Activated naive CD4-positive, alpha-beta T cell (primary cell): Measurements from ENCODE around the gene TRAPPC5.
A peak's percentile ranks its signal among the peaks of the same experiment; 100 is the strongest.

Experiments
- DNase-seq, 4 experiments: peaks; one replicate each; lab custom pipeline; 2025; lab: John Stamatoyannopoulos, UW

TRAPPC5 gene

GRCh38 chr19:7676376-7676775, 4.3 kb upstream of the TRAPPC5 start:
- no peak for DNase-seq

GRCh38 chr19:7676854-7677253, 3.8 kb upstream of the TRAPPC5 start, which contains the start of gene MCEMP1:
MCEMP1 (plus strand) TSS chr19:7677090; CDS start chr19:7677121, 31 bp downstream.
- no peak for DNase-seq

GRCh38 chr19:7677669-7678311, 2.8 kb upstream of the TRAPPC5 start:
- DNase-seq: no peak

- DNase-seq: peak; percentile 26 to 53 (median 38)
These were observed 1.5 kb upstream of the TRAPPC5 start for GRCh38 chr19:7678971-7679751.

GRCh38 chr19:7679771-7680605, 645 bp upstream of the TRAPPC5 start:
- DNase-seq: no peak

- DNase-seq: peak; percentile 43 to 73 (median 64)
These were observed 924 bp downstream of the TRAPPC5 start for GRCh38 chr19:7681340-7682174.

GRCh38 chr19:7682175-7682855, 1.7 kb downstream of the TRAPPC5 start:
- DNase-seq: no peak

GRCh38 chr19:7685546-7686445, 5.2 kb downstream of the TRAPPC5 start:
- no peak for DNase-seq

GRCh38 chr19:7687177-7687576, 6.5 kb downstream of the TRAPPC5 start:
- DNase-seq: no peak

- DNase-seq: no peak
These were observed 8.5 kb downstream of the TRAPPC5 start for GRCh38 chr19:7689165-7689564.

GRCh38 chr19:7690779-7691258, 10.2 kb downstream of the TRAPPC5 start:
- DNase-seq: no peak

- no peak for DNase-seq
These were observed 10.9 kb downstream of the TRAPPC5 start for GRCh38 chr19:7691497-7691896.

GRCh38 chr19:7692417-7693088, 11.9 kb downstream of the TRAPPC5 start:
- no peak for DNase-seq

GRCh38 chr19:7694499-7694898, 13.9 kb downstream of the TRAPPC5 start:
- no peak for DNase-seq

- DNase-seq: no peak
These were observed 17.2 kb downstream of the TRAPPC5 start for GRCh38 chr19:7697721-7698287.

- no peak for DNase-seq
These were observed 17.9 kb downstream of the TRAPPC5 start for GRCh38 chr19:7698583-7698982.

- DNase-seq: no peak
These were observed 18.4 kb downstream of the TRAPPC5 start for GRCh38 chr19:7699003-7699402.

- DNase-seq: no peak
These were observed 19.1 kb downstream of the TRAPPC5 start for GRCh38 chr19:7699417-7700401.
